ENCODE data around the gene ROR1. TPM values are rescaled to one million over a fixed set of nuclear protein-coding genes. Genes with fewer than 3 reads are reported as not detected.

ROR1 gene
- total RNA-seq, 6 experiments from 2014 or later, result 7.4 to 9.4 (median 8.9) TPM

GRCh38 chr1:63928186-63929105 is 154.6 kb downstream of the ROR1 start:
- Mint-ChIP-seq H3K4me1 (ENCODE audit: low read depth) (peaks cover 22% of the 10 kb centered on the region), H3K36me3 (ENCODE audit: low read depth) (no peaks in the 10 kb centered on the region), H3K4me3 (no peak overlapping the region)

GRCh38 chr1:63929106-63929478 is 155.3 kb downstream of the ROR1 start:
- H3K4me1 Mint-ChIP-seq (ENCODE audit: low read depth), result peaks cover 22% of the 10 kb centered on the region
- no peak overlapping the region for H3K27ac Mint-ChIP-seq
- no peaks in the 10 kb centered on the region; the same call in 1 of the 2 replicates for H3K27me3 Mint-ChIP-seq (ENCODE audit: insufficient read depth)
- 0 out of 2 replicates have a peak, but pooled peaks cover 4% of the 10 kb centered on the region for H3K9me3 Mint-ChIP-seq
- DNase-seq, result no peak
- no peak overlapping the region for H3K4me3 Mint-ChIP-seq
- no peaks in the 10 kb centered on the region for H3K36me3 Mint-ChIP-seq (ENCODE audit: low read depth)
- no peak for TF ChIP-seq CTCF (IDR thresholded peaks at IDR 0.05)

More at GRCh38 chr1:63928186-63929105, 154.6 kb downstream of the ROR1 start:
- DNase-seq, result no peak
- no peak for TF ChIP-seq CTCF (IDR thresholded peaks at IDR 0.05)
- 0 out of 2 replicates have a peak, but pooled peaks cover 4% of the 10 kb centered on the region for H3K9me3 Mint-ChIP-seq
- H3K27me3 Mint-ChIP-seq (ENCODE audit: insufficient read depth), result no peaks in the 10 kb centered on the region; the same call in 1 of the 2 replicates
- no peak overlapping the region for H3K27ac Mint-ChIP-seq

GRCh38 chr1:63931468-63931867 is 157.7 kb downstream of the ROR1 start:
- H3K27ac Mint-ChIP-seq, result peak overlapping the region; percentile 44; the same call in 1 of the 2 replicates
- no peaks in the 10 kb centered on the region for H3K36me3 Mint-ChIP-seq (ENCODE audit: low read depth)
- no peak for TF ChIP-seq CTCF (IDR thresholded peaks at IDR 0.05)
- peak; percentile 59 for DNase-seq
- H3K27me3 Mint-ChIP-seq (ENCODE audit: insufficient read depth), result no peaks in the 10 kb centered on the region; the same call in 1 of the 2 replicates
- H3K9me3 Mint-ChIP-seq, result no peaks in the 10 kb centered on the region
- H3K4me1 Mint-ChIP-seq (ENCODE audit: low read depth), result peaks cover 39% of the 10 kb centered on the region
- no peak overlapping the region for H3K4me3 Mint-ChIP-seq

- DNase-seq, result no peak
- H3K4me3 Mint-ChIP-seq, result no peak overlapping the region
- H3K36me3 Mint-ChIP-seq (ENCODE audit: low read depth), result no peaks in the 10 kb centered on the region
- H3K27me3 Mint-ChIP-seq (ENCODE audit: insufficient read depth), result peaks cover 2% of the 10 kb centered on the region
- H3K27ac Mint-ChIP-seq, result no peak overlapping the region
- no peak for TF ChIP-seq CTCF (IDR thresholded peaks at IDR 0.05)
- H3K9me3 Mint-ChIP-seq, result no peaks in the 10 kb centered on the region
- H3K4me1 Mint-ChIP-seq (ENCODE audit: low read depth), result peaks cover 39% of the 10 kb centered on the region
Measured at GRCh38 chr1:63934697-63935096, 160.9 kb downstream of the ROR1 start.

- peaks cover 2% of the 10 kb centered on the region for H3K27me3 Mint-ChIP-seq (ENCODE audit: insufficient read depth)
- H3K27ac Mint-ChIP-seq, result no peak overlapping the region
- peak; percentile 62; the same call in 1 of the 2 replicates for TF ChIP-seq CTCF (IDR thresholded peaks at IDR 0.05)
- H3K36me3 Mint-ChIP-seq (ENCODE audit: low read depth), result no peaks in the 10 kb centered on the region
- no peak overlapping the region for H3K4me3 Mint-ChIP-seq
- peaks cover 39% of the 10 kb centered on the region for H3K4me1 Mint-ChIP-seq (ENCODE audit: low read depth)
- H3K9me3 Mint-ChIP-seq, result no peaks in the 10 kb centered on the region
- DNase-seq, result no peak
Measured at GRCh38 chr1:63935143-63935542, 161.3 kb downstream of the ROR1 start.
